ENCODE results near the gene UBE2L5.
A peak's percentile ranks its signal among the peaks of the same experiment; 100 is the strongest.

The UBE2L5 gene

GRCh38 chr13:30404207-30404606 is 18.1 kb upstream of the UBE2L5 start:
- H3K36me3 ChIP-seq (ENCODE audit: control insufficient read depth in 2 of 2, insufficient read depth in 2 of 2, low read length in 2 of 2) = no peaks in the 10 kb centered on the region
- no peak overlapping the region for H3K27ac ChIP-seq (ENCODE audit: low read depth in 2 of 2, low read length in 2 of 2)
- peaks cover 0 to 11% of the 10 kb centered on the region in 2 donors for H3K4me1 ChIP-seq (ENCODE audit: control insufficient read depth in 2 of 2, insufficient read depth in 2 of 2, low read length in 2 of 2)
- no peaks in the 10 kb centered on the region for H3K9me3 ChIP-seq (ENCODE audit: control insufficient read depth in 2 of 2, low read length in 2 of 2)
- H3K4me3 ChIP-seq (ENCODE audit: low read length in 2 of 2) = no peak overlapping the region
- no peaks in the 10 kb centered on the region for H3K27me3 ChIP-seq (ENCODE audit: control insufficient read depth in 2 of 2, insufficient read depth in 2 of 2, low read length in 2 of 2)
- H3K9ac ChIP-seq (ENCODE audit: low read depth in 1 of 2, low read length in 2 of 2) = no peak overlapping the region

GRCh38 chr13:30406779-30407416 is 15.4 kb upstream of the UBE2L5 start:
- H3K36me3 ChIP-seq (ENCODE audit: control insufficient read depth in 2 of 2, insufficient read depth in 2 of 2, low read length in 2 of 2) = no peaks in the 10 kb centered on the region
- no peaks in the 10 kb centered on the region for H3K9me3 ChIP-seq (ENCODE audit: control insufficient read depth in 2 of 2, low read length in 2 of 2)
- H3K9ac ChIP-seq (ENCODE audit: low read depth in 1 of 2, low read length in 2 of 2) = no peak overlapping the region
- H3K4me1 ChIP-seq (ENCODE audit: control insufficient read depth in 2 of 2, insufficient read depth in 2 of 2, low read length in 2 of 2) = peaks cover 0 to 8% of the 10 kb centered on the region in 2 donors
- no peak overlapping the region for H3K27ac ChIP-seq (ENCODE audit: low read depth in 2 of 2, low read length in 2 of 2)
- no peak overlapping the region for H3K4me3 ChIP-seq (ENCODE audit: low read length in 2 of 2)
- H3K27me3 ChIP-seq (ENCODE audit: control insufficient read depth in 2 of 2, insufficient read depth in 2 of 2, low read length in 2 of 2) = no peaks in the 10 kb centered on the region

DNA sequence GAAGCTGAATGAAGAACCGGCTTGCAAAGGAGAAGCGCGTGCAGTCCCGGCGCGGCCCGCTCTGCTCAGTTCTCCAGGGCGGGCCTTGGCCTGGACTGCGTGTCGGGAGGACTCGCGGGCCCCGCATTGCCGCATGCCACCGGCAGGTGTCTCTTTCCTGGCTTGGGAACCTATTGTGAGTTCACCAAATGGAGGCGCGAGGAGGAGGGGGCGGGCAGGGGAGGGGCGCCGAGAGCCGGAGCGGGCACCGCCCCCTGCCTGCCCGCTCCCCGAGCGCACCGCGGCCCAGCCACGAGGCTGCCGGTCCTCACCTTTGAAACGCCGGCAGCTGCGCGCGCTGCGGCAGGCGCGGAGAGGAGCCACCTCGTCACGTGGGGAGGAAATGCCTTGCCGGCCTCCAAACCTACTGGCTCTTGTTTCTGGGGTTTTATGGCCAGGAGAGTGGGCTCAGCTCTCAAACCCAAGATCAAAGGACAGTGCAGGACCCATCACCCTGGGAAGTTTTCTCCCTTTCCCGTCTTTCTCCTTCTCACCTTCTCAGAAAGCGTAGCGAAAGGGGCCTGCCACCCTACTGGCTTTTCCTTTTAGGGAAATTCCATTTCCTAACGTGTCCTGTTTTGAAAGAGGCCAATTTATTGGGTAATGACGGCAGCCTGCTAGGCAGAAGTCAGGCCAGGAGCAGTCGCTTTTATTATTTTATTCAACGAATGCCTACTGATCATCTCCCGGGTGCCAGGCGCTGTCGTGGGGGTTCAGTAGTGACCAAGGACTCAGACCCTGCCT is 13.8 kb upstream of the UBE2L5 start:
- Histone ChIP-seq H3K27ac (ENCODE audit: low read depth in 2 of 2, low read length in 2 of 2) (peak overlapping the region; percentile 66), H3K27me3 (ENCODE audit: control insufficient read depth in 2 of 2, insufficient read depth in 2 of 2, low read length in 2 of 2) (no peaks in the 10 kb centered on the region), H3K36me3 (ENCODE audit: control insufficient read depth in 2 of 2, insufficient read depth in 2 of 2, low read length in 2 of 2) (no peaks in the 10 kb centered on the region), H3K4me3 (ENCODE audit: low read length in 2 of 2) (peak overlapping the region; percentile 52 to 67), H3K9ac (ENCODE audit: low read depth in 1 of 2, low read length in 2 of 2) (peak overlapping the region; percentile 34 to 68), H3K4me1 (ENCODE audit: control insufficient read depth in 2 of 2, insufficient read depth in 2 of 2, low read length in 2 of 2) (peaks cover 0 to 8% of the 10 kb centered on the region in 2 donors), H3K9me3 (ENCODE audit: control insufficient read depth in 2 of 2, low read length in 2 of 2) (no peaks in the 10 kb centered on the region)

DNA sequence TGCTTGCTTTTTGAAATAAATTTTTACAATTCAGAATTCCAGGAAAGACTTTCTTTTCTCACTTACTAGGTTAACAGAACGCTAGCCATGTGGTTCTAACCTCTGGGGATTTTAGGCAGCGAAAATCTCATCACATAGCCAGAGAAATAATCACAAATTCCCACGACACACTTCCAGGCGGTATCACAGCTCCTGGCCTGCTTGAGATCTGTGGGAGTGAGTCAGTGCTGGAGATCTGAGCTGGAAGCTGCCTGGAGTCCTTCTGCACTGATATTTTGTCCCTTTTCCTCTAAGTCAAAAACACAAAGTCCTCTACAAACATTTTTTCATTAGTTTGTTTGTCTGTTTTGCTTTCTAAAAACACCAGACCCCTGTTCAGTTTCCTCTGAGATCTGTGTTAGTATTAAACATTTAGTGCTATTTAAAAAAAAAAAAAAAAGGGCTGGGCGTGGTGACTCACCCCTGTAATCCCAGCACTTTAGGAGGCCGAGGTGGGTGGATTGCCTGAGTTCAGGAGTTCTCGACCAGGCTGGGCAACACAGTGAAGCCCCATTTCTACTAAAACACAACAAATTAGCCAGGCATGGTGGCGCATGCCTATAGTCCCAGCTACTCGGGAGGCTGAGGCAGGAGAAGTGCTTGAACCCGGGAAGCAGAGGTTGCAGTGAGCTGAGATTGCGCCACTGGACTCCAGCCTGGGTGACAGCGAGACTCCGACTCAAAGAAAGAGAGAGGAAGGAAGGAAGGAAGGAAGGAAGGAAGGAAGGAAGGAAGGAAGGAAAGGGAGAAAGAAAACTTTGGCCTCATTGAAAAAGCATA is 12.2 kb upstream of the UBE2L5 start:
- Histone ChIP-seq H3K27me3 (ENCODE audit: control insufficient read depth in 2 of 2, insufficient read depth in 2 of 2, low read length in 2 of 2) (no peaks in the 10 kb centered on the region), H3K27ac (ENCODE audit: low read depth in 2 of 2, low read length in 2 of 2) (no peak overlapping the region), H3K4me1 (ENCODE audit: control insufficient read depth in 2 of 2, insufficient read depth in 2 of 2, low read length in 2 of 2) (peaks cover 0 to 8% of the 10 kb centered on the region in 2 donors), H3K36me3 (ENCODE audit: control insufficient read depth in 2 of 2, insufficient read depth in 2 of 2, low read length in 2 of 2) (no peaks in the 10 kb centered on the region), H3K9me3 (ENCODE audit: control insufficient read depth in 2 of 2, low read length in 2 of 2) (no peaks in the 10 kb centered on the region), H3K9ac (ENCODE audit: low read depth in 1 of 2, low read length in 2 of 2) (no peak overlapping the region), H3K4me3 (ENCODE audit: low read length in 2 of 2) (no peak overlapping the region)

DNA sequence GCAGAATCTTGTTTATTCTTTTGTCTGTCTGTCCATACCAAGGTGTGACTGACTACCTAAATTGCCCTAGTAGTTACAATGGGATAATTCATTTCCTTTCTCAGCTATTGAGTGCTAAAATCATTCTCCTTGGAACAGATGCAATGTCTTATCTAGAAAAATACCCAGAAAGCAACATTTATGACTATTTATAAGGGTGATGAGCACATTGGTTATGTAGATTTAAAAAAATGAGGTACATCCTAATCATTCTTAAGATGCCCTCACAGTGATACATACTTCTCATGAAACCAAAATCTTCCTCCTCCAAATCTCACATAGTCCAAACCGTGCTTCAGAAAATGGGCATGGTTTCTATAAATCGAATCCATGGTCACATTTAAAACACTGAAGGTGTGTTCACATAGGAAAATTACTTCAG is 11.6 kb upstream of the UBE2L5 start:
- H3K27ac ChIP-seq (ENCODE audit: low read depth in 2 of 2, low read length in 2 of 2) = no peak overlapping the region
- H3K36me3 ChIP-seq (ENCODE audit: control insufficient read depth in 2 of 2, insufficient read depth in 2 of 2, low read length in 2 of 2) = no peaks in the 10 kb centered on the region
- no peaks in the 10 kb centered on the region for H3K27me3 ChIP-seq (ENCODE audit: control insufficient read depth in 2 of 2, insufficient read depth in 2 of 2, low read length in 2 of 2)
- H3K4me1 ChIP-seq (ENCODE audit: control insufficient read depth in 2 of 2, insufficient read depth in 2 of 2, low read length in 2 of 2) = peaks cover 0 to 8% of the 10 kb centered on the region in 2 donors
- H3K9ac ChIP-seq (ENCODE audit: low read depth in 1 of 2, low read length in 2 of 2) = no peak overlapping the region
- H3K9me3 ChIP-seq (ENCODE audit: control insufficient read depth in 2 of 2, low read length in 2 of 2) = no peaks in the 10 kb centered on the region
- no peak overlapping the region for H3K4me3 ChIP-seq (ENCODE audit: low read length in 2 of 2)

GRCh38 chr13:30412346-30412745 is 9.9 kb upstream of the UBE2L5 start:
- no peaks in the 10 kb centered on the region for H3K9me3 ChIP-seq (ENCODE audit: control insufficient read depth in 2 of 2, low read length in 2 of 2)
- H3K27me3 ChIP-seq (ENCODE audit: control insufficient read depth in 2 of 2, insufficient read depth in 2 of 2, low read length in 2 of 2) = no peaks in the 10 kb centered on the region
- no peak overlapping the region for H3K9ac ChIP-seq (ENCODE audit: low read depth in 1 of 2, low read length in 2 of 2)
- H3K4me3 ChIP-seq (ENCODE audit: low read length in 2 of 2) = no peak overlapping the region
- peaks cover 0 to 8% of the 10 kb centered on the region in 2 donors for H3K4me1 ChIP-seq (ENCODE audit: control insufficient read depth in 2 of 2, insufficient read depth in 2 of 2, low read length in 2 of 2)
- H3K36me3 ChIP-seq (ENCODE audit: control insufficient read depth in 2 of 2, insufficient read depth in 2 of 2, low read length in 2 of 2) = no peaks in the 10 kb centered on the region
- no peak overlapping the region for H3K27ac ChIP-seq (ENCODE audit: low read depth in 2 of 2, low read length in 2 of 2)

DNA sequence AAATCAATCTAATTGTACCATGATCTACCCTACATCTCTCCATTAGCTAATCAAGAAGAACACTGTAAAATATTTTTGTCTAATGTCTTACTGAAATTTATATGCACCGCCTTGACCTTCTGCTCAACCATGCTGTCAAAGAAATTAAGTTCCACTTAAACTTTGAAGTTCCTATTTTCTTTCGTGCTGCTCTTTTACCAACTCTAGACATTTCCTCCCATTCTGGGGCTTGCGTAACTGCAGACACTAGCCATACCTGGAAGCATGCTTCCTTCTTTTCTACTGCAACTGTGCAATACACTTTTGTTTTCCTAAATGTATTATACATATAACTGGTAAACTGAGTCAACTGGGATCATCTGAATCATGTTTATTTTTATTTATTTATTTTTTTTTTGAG is 8.5 kb upstream of the UBE2L5 start:
- Histone ChIP-seq H3K9me3 (ENCODE audit: control insufficient read depth in 2 of 2, low read length in 2 of 2) (no peaks in the 10 kb centered on the region), H3K9ac (ENCODE audit: low read depth in 1 of 2, low read length in 2 of 2) (no peak overlapping the region), H3K4me1 (ENCODE audit: control insufficient read depth in 2 of 2, insufficient read depth in 2 of 2, low read length in 2 of 2) (peaks cover 0 to 1% of the 10 kb centered on the region in 2 donors), H3K27me3 (ENCODE audit: control insufficient read depth in 2 of 2, insufficient read depth in 2 of 2, low read length in 2 of 2) (no peaks in the 10 kb centered on the region), H3K27ac (ENCODE audit: low read depth in 2 of 2, low read length in 2 of 2) (no peak overlapping the region), H3K4me3 (ENCODE audit: low read length in 2 of 2) (no peak overlapping the region), H3K36me3 (ENCODE audit: control insufficient read depth in 2 of 2, insufficient read depth in 2 of 2, low read length in 2 of 2) (no peaks in the 10 kb centered on the region)

GRCh38 chr13:30415430-30416030 is 6.8 kb upstream of the UBE2L5 start:
- peaks cover 0 to 2% of the 10 kb centered on the region in 2 donors for H3K4me1 ChIP-seq (ENCODE audit: control insufficient read depth in 2 of 2, insufficient read depth in 2 of 2, low read length in 2 of 2)
- no peak overlapping the region for H3K4me3 ChIP-seq (ENCODE audit: low read length in 2 of 2)
- H3K9ac ChIP-seq (ENCODE audit: low read depth in 1 of 2, low read length in 2 of 2) = no peak overlapping the region
- no peak overlapping the region for H3K27ac ChIP-seq (ENCODE audit: low read depth in 2 of 2, low read length in 2 of 2)
- H3K27me3 ChIP-seq (ENCODE audit: control insufficient read depth in 2 of 2, insufficient read depth in 2 of 2, low read length in 2 of 2) = no peaks in the 10 kb centered on the region
- no peaks in the 10 kb centered on the region for H3K36me3 ChIP-seq (ENCODE audit: control insufficient read depth in 2 of 2, insufficient read depth in 2 of 2, low read length in 2 of 2)
- no peaks in the 10 kb centered on the region for H3K9me3 ChIP-seq (ENCODE audit: control insufficient read depth in 2 of 2, low read length in 2 of 2)

DNA sequence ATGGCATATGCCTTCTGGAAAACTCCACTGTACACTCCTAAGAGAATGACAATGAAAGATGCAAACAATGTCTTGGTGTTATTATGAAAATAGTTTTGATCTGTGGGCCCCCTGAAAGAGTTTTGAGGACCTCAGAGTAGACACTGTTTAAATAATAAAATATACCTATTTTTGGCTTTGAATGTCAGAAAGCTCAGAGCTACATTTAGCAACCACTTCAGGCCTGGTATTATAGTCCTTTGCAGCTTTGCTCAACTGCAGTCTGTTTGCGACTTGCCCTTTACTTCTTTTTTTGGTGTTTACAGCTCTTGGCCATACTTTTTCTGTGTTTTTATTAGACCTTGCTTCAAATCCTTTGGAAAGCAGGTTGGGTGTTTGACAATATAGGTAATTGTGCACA is 5.8 kb upstream of the UBE2L5 start:
- H3K36me3 ChIP-seq (ENCODE audit: control insufficient read depth in 2 of 2, insufficient read depth in 2 of 2, low read length in 2 of 2) = no peaks in the 10 kb centered on the region
- H3K27me3 ChIP-seq (ENCODE audit: control insufficient read depth in 2 of 2, insufficient read depth in 2 of 2, low read length in 2 of 2) = no peaks in the 10 kb centered on the region
- no peak overlapping the region for H3K4me3 ChIP-seq (ENCODE audit: low read length in 2 of 2)
- no peak overlapping the region for H3K27ac ChIP-seq (ENCODE audit: low read depth in 2 of 2, low read length in 2 of 2)
- H3K9ac ChIP-seq (ENCODE audit: low read depth in 1 of 2, low read length in 2 of 2) = no peak overlapping the region
- peaks cover 6 to 10% of the 10 kb centered on the region in 2 donors for H3K4me1 ChIP-seq (ENCODE audit: control insufficient read depth in 2 of 2, insufficient read depth in 2 of 2, low read length in 2 of 2)
- no peaks in the 10 kb centered on the region for H3K9me3 ChIP-seq (ENCODE audit: control insufficient read depth in 2 of 2, low read length in 2 of 2)
